GM18520 (cell line): ENCODE results near the gene MEIKIN.

Experiments used
- ATAC-seq: cut with Tn5 transposase; IDR thresholded peaks from one replicate; pipeline ENCODE4 v1.9.1; 2021; ENCODE audit not compliant: unreplicated experiment

MEIKIN gene, protein sequence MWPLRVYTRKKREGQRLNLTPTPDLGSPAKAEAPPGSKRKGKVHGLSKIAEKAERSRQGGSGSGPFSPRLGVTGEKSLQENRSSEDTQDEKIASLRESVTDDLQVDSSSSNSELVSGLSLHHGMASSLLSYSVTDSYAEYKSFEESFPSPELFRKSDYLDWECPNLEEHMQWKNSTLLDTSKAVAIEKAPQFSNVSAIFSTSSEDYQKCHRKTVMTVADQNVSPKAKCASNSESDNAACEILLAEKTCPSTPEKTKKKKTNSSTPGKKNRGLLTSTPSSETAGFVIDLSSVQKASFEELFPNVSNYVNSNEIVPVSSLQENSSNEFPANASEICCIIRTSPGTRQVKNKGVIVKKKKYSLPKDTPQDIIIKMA

DNA sequence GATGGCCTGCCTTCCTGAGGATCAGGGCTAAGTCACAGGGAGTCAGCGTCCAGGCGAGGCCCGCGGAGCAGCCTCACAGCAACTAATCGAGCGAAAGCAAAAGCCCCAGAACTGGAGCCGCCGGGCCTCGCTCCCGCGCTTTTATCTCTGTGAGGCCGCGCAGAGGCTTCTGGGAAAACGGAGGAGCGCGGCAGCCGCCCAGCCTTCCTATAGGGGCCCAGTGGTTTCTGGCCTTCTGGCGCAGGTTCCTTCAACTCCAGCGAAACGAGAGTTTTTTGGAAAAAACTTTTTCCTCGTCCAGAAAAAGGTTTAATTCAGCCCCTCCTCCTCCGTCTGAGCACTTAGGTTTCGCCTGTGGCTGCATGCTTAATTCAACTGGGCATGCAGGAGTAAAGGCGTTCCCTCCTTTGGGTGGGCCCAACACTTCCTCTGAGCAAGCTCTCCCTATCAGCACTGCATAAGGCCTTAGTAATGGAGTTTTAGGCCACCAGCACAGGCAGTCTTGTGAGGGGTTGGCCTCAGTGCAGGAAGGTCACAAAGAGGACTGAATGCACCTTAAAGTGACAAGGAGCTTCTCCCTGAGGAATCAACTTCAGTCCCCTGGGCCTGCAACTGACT lies at the start of gene MEIKIN:
Gene MEIKIN, minus strand, starts transcription at position 113 of the 618 bp plus-strand sequence. CDS start 158 bp downstream, outside the sequence.
- no peak for ATAC-seq

GRCh38 chr5:131994533-131995226 lies 49.2 kb upstream of the MEIKIN start:
- ATAC-seq: no peak

DNA sequence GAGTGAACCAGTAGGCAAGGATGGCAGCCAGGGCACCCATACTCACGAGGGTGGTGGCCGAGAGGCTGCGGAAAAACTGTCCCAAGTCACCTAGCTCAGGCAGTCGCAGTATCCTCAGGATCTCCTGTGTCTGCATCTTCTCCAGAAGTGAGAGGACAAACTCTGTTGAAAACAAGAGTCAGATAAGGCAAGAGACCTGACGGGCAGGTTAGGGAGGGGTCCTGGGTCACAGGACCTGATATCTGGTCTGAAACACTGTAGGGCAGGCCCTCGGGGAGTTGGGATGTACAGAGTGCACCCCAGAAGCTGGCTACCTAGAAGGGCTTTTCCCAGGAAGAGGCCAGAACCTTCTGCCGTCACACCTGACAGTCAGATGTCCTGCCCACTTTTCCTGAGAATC lies 48.6 kb upstream of the MEIKIN start:
- no peak for ATAC-seq

DNA sequence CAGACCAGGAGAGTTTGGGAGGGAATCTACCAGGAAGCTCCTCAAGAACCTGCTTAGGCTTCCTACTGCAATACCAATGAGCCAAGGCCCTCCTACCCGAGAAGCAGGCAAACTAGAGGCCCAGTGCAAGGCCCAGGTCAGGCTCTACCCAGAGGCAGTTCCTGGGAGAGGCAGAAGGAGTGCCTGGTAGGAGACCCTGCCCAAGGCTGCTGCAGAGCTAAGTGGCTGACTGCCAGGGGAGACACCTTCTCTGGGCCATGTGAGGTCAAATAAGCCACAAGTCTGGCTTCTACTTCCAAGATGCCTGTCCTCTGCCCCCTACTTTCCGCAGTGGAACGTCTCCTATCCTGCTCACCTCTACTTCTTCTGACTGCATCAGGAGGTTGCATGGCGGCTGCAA lies 48.2 kb upstream of the MEIKIN start:
- no peak for ATAC-seq

DNA sequence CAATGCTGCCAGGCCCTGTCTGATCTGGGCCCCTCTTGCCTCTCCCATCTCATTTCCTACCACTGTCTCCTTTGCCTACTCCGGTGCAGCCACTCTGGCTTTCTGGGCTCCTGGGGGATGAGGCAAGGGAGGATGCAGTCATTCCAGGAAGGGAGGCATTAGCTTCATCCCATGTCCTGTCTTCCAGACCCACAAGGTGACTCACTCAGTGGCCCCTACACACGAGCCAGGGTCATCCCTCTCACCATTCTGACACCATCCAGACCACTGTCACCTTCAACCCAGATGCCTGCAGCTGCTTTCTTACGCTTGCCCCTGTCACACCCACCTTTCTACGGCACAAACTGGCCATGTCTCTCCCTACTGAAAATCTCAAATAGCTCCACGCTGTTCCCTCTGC lies 46.9 kb upstream of the MEIKIN start:
- ATAC-seq: no peak

GRCh38 chr5:131991593-131992324 lies 46.3 kb upstream of the MEIKIN start:
- no peak for ATAC-seq

GRCh38 chr5:131990716-131991115 lies 45.3 kb upstream of the MEIKIN start:
- no peak for ATAC-seq

GRCh38 chr5:131988601-131989000 lies 43.1 kb upstream of the MEIKIN start:
- ATAC-seq: no peak

DNA sequence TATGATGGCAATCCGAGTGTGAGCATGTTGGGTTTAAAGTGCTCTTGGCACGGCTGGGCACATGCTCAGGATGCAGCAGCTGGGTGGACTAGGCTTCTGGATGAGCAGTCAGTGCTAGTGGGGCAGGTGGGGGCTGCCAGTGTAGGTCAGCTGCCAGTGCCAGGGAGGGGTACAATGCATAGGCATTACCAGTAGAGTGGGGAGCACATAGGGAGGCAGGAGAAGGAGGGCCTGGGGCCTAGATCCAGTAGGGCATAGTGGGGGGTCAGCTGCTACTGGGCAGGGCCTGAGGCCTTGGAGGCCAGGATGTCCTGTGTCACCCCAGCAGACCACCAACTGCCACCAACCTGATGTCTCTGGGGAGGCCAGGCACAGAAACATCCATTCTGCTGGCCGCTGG lies 41.8 kb upstream of the MEIKIN start:
- no peak for ATAC-seq

DNA sequence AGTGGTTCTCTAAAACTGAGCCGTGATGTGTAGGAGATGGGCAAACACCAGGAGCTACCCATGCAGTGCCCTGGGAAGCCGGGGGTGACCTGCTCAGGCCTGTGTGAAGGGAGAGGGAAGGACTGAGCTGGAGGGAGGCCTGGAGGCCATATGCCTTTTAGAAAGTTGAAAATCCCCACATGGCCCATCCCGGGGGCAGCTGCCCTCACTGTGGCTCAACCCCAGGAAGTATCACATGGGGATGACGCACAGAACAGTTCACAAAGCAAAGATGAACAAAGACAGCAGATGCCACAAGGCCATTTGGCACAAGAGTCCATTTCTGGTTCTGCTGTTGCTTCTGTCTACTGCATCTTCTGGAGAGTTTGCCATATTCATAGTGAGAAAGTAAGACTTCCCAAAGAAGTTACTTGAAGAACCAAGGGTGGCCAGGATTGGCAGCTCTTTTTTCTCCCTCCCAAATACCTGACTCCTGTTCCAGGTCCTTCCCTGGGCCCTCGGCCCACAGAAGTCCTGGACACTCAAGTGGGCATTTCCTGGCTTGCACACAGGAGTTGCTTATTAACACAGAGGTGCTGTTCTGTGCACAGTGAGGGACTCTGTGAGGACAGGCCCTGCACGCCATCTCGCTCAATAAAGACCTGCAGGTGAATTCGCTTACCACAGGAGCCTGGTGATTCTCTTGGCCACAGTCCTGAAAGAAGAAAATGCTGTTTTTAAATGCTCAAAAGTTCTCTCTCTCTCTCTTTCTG lies 40.9 kb upstream of the MEIKIN start:
- no peak for ATAC-seq

DNA sequence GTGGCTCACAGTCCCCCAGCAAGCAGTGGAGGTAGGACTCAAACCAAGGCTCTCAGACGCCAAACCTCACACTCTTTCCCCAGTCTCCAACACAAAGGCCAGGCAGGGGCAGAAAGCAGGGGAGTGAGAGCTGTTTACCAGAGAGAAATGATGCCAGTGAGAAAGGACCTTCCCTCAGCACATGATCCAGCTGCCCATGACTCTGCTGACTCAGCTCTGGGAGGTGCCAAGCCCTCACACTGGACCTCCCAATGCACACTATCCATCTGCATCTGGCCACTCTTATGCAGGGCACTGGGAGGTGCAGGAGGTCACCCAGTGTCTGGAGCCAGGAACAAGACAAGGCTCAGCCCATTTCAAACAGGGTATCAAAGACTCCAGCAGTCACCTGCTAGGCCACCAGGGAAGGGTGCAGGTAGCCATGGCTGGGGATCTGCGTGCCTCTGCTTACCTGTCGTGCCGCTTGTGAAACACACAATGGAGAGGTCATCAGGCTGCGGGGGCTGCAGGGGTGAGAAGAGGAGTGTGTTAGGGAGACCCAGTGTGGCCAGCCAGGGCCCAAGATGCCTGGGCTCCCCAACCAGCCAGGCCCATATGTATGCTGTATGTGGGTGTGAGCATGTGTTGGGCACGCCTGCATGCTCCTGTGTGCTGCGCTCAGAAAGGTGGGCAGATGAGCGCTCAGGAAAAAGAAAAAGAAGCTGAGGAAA lies 39.6 kb upstream of the MEIKIN start:
- ATAC-seq: no peak

- ATAC-seq: no peak
These were observed 37.8 kb upstream of the MEIKIN start for GRCh38 chr5:131983244-131983771.

GRCh38 chr5:131981516-131981915 lies 36.1 kb upstream of the MEIKIN start:
- ATAC-seq: no peak

- ATAC-seq: no peak
These were observed 35.2 kb upstream of the MEIKIN start for GRCh38 chr5:131980696-131981095.

GRCh38 chr5:131979816-131980215 lies 34.4 kb upstream of the MEIKIN start:
- no peak for ATAC-seq

- ATAC-seq: no peak
These were observed 31.7 kb upstream of the MEIKIN start for GRCh38 chr5:131977212-131977604.

DNA sequence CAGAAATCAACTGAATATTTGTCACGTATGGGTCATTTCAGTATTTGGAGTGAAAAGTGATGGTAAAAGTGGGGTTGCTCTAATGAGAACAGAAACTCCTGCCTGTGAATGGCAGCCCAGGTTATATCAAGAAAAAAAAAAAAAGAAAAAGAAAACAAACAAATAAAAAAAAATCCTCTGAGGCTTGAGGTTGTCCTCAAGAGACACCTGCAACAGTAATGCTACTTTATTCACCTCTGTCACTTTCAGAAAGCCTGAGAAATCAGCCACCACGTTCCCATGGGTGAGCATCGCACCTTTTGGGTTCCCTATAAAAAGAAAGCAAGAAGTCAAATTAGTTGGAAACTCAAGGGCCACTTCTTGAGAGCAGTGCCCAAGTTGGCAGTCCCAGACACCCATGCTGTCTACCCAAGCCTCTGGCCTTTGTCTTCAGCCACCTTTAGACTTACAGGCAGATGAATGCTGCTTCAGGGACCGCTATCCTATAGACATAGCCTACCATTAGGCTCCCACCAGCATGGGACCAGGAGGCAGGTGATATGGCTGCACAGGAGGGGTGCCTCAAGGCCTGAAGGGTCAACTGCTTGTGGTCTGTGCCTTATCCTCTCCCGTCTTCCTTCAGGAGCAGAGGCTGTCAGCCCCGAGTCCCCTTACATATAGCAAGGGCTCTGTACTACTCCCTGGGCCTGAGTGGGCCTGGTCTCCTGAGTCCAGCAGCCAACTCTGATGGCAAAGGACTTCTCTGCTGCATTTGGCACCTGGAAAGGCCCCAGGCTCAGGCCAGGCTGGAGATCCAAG lies 31.1 kb upstream of the MEIKIN start:
- ATAC-seq: peak; percentile 63

DNA sequence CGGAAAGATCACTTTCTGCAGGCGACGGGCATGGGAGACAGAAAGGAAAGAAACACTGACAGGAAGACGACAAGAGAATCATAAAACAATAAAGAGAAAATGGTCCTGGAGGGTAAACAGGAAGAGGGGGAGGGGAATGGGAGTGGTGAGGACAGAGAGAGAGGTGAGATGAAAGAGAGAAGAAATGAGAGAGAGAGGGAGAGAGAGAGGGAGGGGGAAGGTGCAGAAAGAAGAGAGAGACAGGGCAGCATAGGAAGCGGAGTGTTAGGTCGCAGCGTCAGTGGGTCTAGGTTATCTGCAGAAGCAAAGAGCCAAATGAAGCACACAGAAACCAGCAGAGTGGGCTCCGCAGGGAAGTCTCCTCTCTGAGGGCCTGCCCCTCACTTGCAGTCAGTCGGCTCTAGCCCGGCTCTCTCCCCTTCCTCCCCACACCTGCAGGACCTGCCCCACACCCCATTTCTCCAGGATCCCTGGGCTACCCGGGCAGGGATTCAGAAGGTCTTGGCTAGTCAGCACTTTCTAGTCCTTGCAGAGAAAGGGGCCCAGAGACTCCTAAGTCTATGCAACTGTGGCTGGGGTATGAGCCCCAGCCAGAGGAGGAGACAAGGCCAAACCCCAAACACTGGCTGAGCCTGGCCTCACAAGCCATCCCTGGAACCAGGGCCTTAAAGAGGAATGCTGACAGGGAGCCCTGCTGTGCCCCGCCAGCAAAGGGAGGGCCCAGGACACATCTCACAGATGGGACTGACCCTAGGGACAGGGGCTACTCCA lies 29.7 kb upstream of the MEIKIN start:
- ATAC-seq: no peak
